Breast epithelium (tissue), 3 donors: Measurements from ENCODE around the gene OR2F1.

ENCODE experiments used
- CTCF ChIP-seq, 3 donors: fragments of 450-650 bp; IDR thresholded peaks; one replicate each; pipeline ENCODE4 v1.5.1; 2016 to 2017; ENCODE audit warnings: antibody characterized with exemption in 3 of 3, mild to moderate bottlenecking in 3 of 3, moderate library complexity in 3 of 3
- POLR2A ChIP-seq: fragments of 450-650 bp; IDR thresholded peaks from one replicate; pipeline ENCODE4 v1.6.1; 2016; ENCODE audit warnings: antibody characterized with exemption, mild to moderate bottlenecking, moderate library complexity
- POLR2AphosphoS5 ChIP-seq, 3 donors: sonication (generic); formaldehyde crosslinking; IDR thresholded peaks; one replicate each; pipeline ENCODE4 v1.6.1; 2017; ENCODE audit warnings: antibody characterized with exemption in 3 of 3

- TF ChIP-seq POLR2A = no peak
- no peak for TF ChIP-seq CTCF (IDR thresholded peaks at IDR 0.05)
- TF ChIP-seq POLR2AphosphoS5 (IDR thresholded peaks at IDR 0.05) = no peak
These were observed 18.3 kb upstream of the OR2F1 start for GRCh38 chr7:143936087-143937009.
